GM13977 (cell line): Measurements from ENCODE around the gene TOMM5.

ENCODE experiments used
- DNase-seq: peaks from one replicate; pipeline ENCODE4 v3.0.0; 2012; ENCODE audit warnings: low spot score
- CTCF ChIP-seq: IDR thresholded peaks from 2 replicates; pipeline ENCODE4 v1.5.1; 2012; ENCODE audit warnings: mild to moderate bottlenecking, control low read depth; ENCODE audit not compliant: insufficient read depth; ENCODE audit errors: extremely low read depth, missing control alignments
- in situ Hi-C: fragments of 300-500 bp; cut with MboI; formaldehyde crosslinking; loops from one replicate; pipeline ENCODE4 v1.12.0; 2022; ENCODE audit warnings: low sequenced_read_pairs, low pct_unique_long_range_greater_than_20kb, mixed read lengths, inconsistent platforms; ENCODE audit not compliant: unreplicated experiment

TOMM5 gene

GRCh38 chr9:37635808-37636207, 43.4 kb upstream of the TOMM5 start:
- TF ChIP-seq CTCF: no peak
- in situ Hi-C loops: no loop called here

DNA sequence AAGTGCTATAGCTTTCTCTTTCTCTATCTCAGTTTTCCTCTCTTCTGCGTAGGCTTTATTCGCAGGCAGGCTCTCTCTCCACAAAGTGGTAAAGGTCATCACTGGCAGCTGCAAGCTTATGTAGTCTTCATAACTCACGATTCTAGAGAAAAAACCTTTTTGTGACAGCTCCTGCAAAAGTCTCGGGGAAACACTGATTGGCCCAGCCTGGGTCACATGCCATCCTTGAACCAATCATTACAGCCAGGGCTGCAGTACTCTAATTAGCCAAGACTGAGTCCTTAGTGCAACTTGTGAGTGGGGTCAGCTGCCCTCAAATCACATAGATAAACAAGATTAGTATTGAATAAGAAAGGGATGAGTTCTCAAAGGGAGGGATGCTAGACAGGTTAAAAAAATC, 40.1 kb upstream of the TOMM5 start:
- no peak for TF ChIP-seq CTCF
- no peak for DNase-seq
- in situ Hi-C loops: no loop called here

More at GRCh38 chr9:37635808-37636207, 43.4 kb upstream of the TOMM5 start:
- DNase-seq: no peak

- DNase-seq: no peak
- in situ Hi-C loops: no loop called here
These were observed 34.4 kb upstream of the TOMM5 start for GRCh38 chr9:37626708-37627292.

DNA sequence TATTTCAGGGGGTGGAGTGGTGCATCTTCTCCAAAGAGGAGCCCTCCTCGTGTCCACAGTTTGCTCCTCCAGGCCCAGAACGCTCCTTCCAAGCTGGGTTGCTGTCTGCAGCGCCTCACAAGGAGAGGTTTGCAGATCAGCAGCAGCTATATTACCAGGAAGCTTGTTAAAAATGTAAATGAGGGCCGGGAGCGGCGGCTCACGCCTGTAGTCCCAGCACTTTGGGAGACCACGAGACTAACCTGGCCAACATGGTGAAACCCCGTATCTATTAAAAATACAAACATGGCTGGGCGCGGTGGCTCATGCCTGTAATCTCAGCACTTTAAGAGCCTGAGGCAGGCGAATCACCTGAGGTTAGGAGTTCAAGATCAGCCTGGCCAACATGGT, 33.4 kb upstream of the TOMM5 start:
- no peak for DNase-seq
- in situ Hi-C loops: no loop called here

More at GRCh38 chr9:37626708-37627292, 34.4 kb upstream of the TOMM5 start:
- no peak for TF ChIP-seq CTCF

GRCh38 chr9:37625036-37625757, 32.8 kb upstream of the TOMM5 start:
- in situ Hi-C loops: no loop called here
- no peak for TF ChIP-seq CTCF
- no peak for DNase-seq

More for the DNA sequence above, 33.4 kb upstream of the TOMM5 start:
- no peak for TF ChIP-seq CTCF

DNA sequence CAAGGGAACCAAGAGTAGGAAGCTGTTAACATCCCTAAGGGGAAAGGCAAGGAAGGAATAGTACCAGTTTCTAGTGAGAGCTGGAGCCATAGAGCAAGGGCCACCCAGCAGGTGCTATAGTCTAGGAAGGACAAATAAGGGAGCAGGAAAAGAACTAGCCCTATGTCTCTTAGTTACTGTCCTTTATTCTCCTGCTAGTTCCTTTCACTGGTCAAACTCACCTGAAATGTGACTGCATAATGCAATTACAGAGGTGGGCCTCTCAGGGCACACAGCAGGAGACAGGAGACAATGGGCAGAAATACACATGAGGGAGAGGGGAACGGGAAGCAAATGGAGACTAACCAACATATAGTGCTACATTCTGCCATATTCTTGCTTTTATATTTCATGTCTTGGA, 31.7 kb upstream of the TOMM5 start:
- DNase-seq: no peak
- in situ Hi-C loops: no loop called here

More for the DNA sequence above, 31.7 kb upstream of the TOMM5 start:
- no peak for TF ChIP-seq CTCF
